Measurements from ENCODE around the gene RPL32. TPM values are rescaled to one million over a fixed set of nuclear protein-coding genes. Genes with fewer than 3 reads are reported as not detected.

The RPL32 gene
- total and polyA plus RNA-seq, 5 donors from 2014 or later: 2,250 to 3,950 (median 2,758) TPM

DNA sequence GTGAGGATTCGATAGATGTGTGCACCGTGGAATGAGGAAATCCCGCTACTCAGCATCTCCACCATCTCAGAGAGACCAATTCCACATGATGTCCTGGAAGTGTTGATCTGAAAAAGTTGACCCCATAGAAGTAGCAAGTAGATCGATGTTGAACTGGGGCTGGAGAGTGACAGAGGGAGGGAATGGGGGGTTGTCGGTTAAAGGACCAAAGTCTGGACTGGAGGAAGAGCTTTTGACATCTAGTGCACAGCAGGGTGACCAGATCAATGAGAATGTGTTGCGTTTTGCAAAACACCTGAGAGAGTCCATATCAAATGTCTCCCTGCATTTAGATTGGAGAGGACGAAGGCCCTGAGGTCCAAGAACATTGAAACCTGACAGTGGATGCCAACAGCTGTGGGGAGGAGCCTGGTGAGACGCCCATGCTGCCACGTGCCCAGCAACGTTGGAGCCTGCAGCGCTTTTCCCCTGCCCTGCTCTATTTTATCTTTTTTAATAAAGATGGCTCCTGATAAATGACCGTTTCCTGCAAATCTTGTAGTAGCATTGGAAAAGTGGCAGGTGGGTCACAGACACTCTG lies 30.1 kb upstream of the RPL32 start:
- DNase-seq: no peak
- H3K9me3 Mint-ChIP-seq: no peaks in the 10 kb centered on the region
- H3K27me3 Mint-ChIP-seq: peaks cover 29% of the 10 kb centered on the region
- no peak overlapping the region for H3K4me3 ChIP-seq (ENCODE audit: low read depth, low read length)
- no peaks in the 10 kb centered on the region for H3K36me3 Mint-ChIP-seq
- H3K9me3 ChIP-seq (ENCODE audit: control insufficient read depth in 2 of 2, low read length in 2 of 2): no peaks in the 10 kb centered on the region
- H3K27ac Mint-ChIP-seq: no peak overlapping the region
- H3K27me3 ChIP-seq (ENCODE audit: control insufficient read depth, insufficient read depth, low read length): no peaks in the 10 kb centered on the region
- H3K4me1 Mint-ChIP-seq: peaks cover 7 to 19% (median 9%) of the 10 kb centered on the region in 4 donors
- no peak overlapping the region for H3K4me3 Mint-ChIP-seq
- no peak for ATAC-seq (ENCODE audit: low read depth in 2 of 2)
- no peaks in the 10 kb centered on the region for H3K36me3 ChIP-seq (ENCODE audit: control insufficient read depth, insufficient read depth, low read length)
- no peak overlapping the region for H3K27ac ChIP-seq (ENCODE audit: insufficient read depth, low read length, poor library complexity, severe bottlenecking)
- peaks cover 13% of the 10 kb centered on the region for H3K4me1 ChIP-seq (ENCODE audit: control insufficient read depth, insufficient read depth, low read length, poor library complexity, severe bottlenecking)

DNA sequence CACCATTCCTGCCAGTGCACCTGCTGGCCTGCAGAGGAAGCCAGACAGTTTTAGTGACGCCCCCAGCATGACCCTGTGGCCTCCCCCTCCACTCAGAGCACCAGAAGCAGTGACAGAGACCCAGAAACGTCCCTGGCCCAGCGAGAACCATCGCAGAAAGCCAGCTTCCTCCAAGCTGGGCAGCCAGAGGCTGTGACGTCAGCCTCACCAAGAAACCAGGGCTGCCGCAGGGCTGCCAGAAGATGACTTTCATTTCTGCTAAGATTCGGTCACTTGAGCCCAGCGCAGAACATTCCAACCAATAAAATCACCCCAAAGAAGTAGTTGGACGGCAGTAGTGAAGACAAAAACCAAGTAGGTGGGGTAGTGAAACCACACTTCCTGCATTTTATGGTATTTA lies 29.6 kb upstream of the RPL32 start:
- peaks cover 29% of the 10 kb centered on the region for H3K27me3 Mint-ChIP-seq
- peak overlapping the region in 1 of 3 donors; percentile 27 for H3K27ac Mint-ChIP-seq
- no peaks in the 10 kb centered on the region for H3K9me3 Mint-ChIP-seq
- Histone ChIP-seq H3K27me3 (ENCODE audit: control insufficient read depth, insufficient read depth, low read length) (no peaks in the 10 kb centered on the region), H3K4me1 (ENCODE audit: control insufficient read depth, insufficient read depth, low read length, poor library complexity, severe bottlenecking) (peaks cover 13% of the 10 kb centered on the region), H3K36me3 (ENCODE audit: control insufficient read depth, insufficient read depth, low read length) (no peaks in the 10 kb centered on the region), H3K27ac (ENCODE audit: insufficient read depth, low read length, poor library complexity, severe bottlenecking) (no peak overlapping the region), H3K4me3 (ENCODE audit: low read depth, low read length) (no peak overlapping the region), H3K9me3 (ENCODE audit: control insufficient read depth in 2 of 2, low read length in 2 of 2) (no peaks in the 10 kb centered on the region)
- peak overlapping the region in 1 of 4 donors; percentile 49 for H3K4me3 Mint-ChIP-seq
- peaks cover 7 to 19% (median 9%) of the 10 kb centered on the region in 4 donors for H3K4me1 Mint-ChIP-seq
- DNase-seq: peak in 1 of 3 donors; percentile 10
- peak in 1 of 2 donors; percentile 14 for ATAC-seq (ENCODE audit: low read depth in 2 of 2)
- H3K36me3 Mint-ChIP-seq: no peaks in the 10 kb centered on the region

GRCh38 chr3:12869035-12869621 lies 27.8 kb upstream of the RPL32 start:
- H3K9me3 ChIP-seq (ENCODE audit: control insufficient read depth in 2 of 2, low read length in 2 of 2): peaks cover 2 to 4% of the 10 kb centered on the region in 2 experiments
- Mint-ChIP-seq H3K36me3 (no peaks in the 10 kb centered on the region), H3K9me3 (peaks cover 0 to 10% (median 0%) of the 10 kb centered on the region in 7 donors), H3K27ac (no peak overlapping the region), H3K27me3 (peaks cover 23% of the 10 kb centered on the region), H3K4me3 (peak overlapping the region in 2 of 4 donors; percentile 51 to 89), H3K4me1 (peaks cover 7 to 15% (median 9%) of the 10 kb centered on the region in 4 donors)
- ATAC-seq (ENCODE audit: low read depth in 2 of 2) (no peak), DNase-seq (no peak)
- H3K36me3 ChIP-seq (ENCODE audit: control insufficient read depth, insufficient read depth, low read length): no peaks in the 10 kb centered on the region
- no peaks in the 10 kb centered on the region for H3K27me3 ChIP-seq (ENCODE audit: control insufficient read depth, insufficient read depth, low read length)
- peaks cover 13% of the 10 kb centered on the region for H3K4me1 ChIP-seq (ENCODE audit: control insufficient read depth, insufficient read depth, low read length, poor library complexity, severe bottlenecking)
- no peak overlapping the region for H3K27ac ChIP-seq (ENCODE audit: insufficient read depth, low read length, poor library complexity, severe bottlenecking)
- H3K4me3 ChIP-seq (ENCODE audit: low read depth, low read length): no peak overlapping the region

GRCh38 chr3:12868039-12869034 lies 27.0 kb upstream of the RPL32 start:
- DNase-seq (peak; percentile 39 to 65 (median 54)), ATAC-seq (ENCODE audit: low read depth in 2 of 2) (peak; percentile 65 to 66)
- Mint-ChIP-seq H3K27ac (peak overlapping the region in 1 of 3 donors; percentile 82), H3K4me1 (peaks cover 7 to 15% (median 9%) of the 10 kb centered on the region in 4 donors), H3K4me3 (peak overlapping the region; percentile 78 to 89 (median 86)), H3K9me3 (peaks cover 0 to 10% (median 0%) of the 10 kb centered on the region in 7 donors), H3K27me3 (peaks cover 16% of the 10 kb centered on the region), H3K36me3 (no peaks in the 10 kb centered on the region)
- Histone ChIP-seq H3K4me1 (ENCODE audit: control insufficient read depth, insufficient read depth, low read length, poor library complexity, severe bottlenecking) (peaks cover 13% of the 10 kb centered on the region), H3K27ac (ENCODE audit: insufficient read depth, low read length, poor library complexity, severe bottlenecking) (no peak overlapping the region), H3K27me3 (ENCODE audit: control insufficient read depth, insufficient read depth, low read length) (no peaks in the 10 kb centered on the region), H3K9me3 (ENCODE audit: control insufficient read depth in 2 of 2, low read length in 2 of 2) (peaks cover 2 to 4% of the 10 kb centered on the region in 2 experiments), H3K36me3 (ENCODE audit: control insufficient read depth, insufficient read depth, low read length) (no peaks in the 10 kb centered on the region), H3K4me3 (ENCODE audit: low read depth, low read length) (peak overlapping the region; percentile 57)

GRCh38 chr3:12866836-12867235 lies 25.5 kb upstream of the RPL32 start:
- DNase-seq (no peak), ATAC-seq (ENCODE audit: low read depth in 2 of 2) (no peak)
- H3K36me3 Mint-ChIP-seq: no peaks in the 10 kb centered on the region
- Histone ChIP-seq H3K36me3 (ENCODE audit: control insufficient read depth, insufficient read depth, low read length) (no peaks in the 10 kb centered on the region), H3K9me3 (ENCODE audit: control insufficient read depth in 2 of 2, low read length in 2 of 2) (peaks cover 2 to 4% of the 10 kb centered on the region in 2 experiments), H3K27me3 (ENCODE audit: control insufficient read depth, insufficient read depth, low read length) (no peaks in the 10 kb centered on the region), H3K27ac (ENCODE audit: insufficient read depth, low read length, poor library complexity, severe bottlenecking) (no peak overlapping the region), H3K4me3 (ENCODE audit: low read depth, low read length) (no peak overlapping the region), H3K4me1 (ENCODE audit: control insufficient read depth, insufficient read depth, low read length, poor library complexity, severe bottlenecking) (peaks cover 13% of the 10 kb centered on the region)
- H3K4me1 Mint-ChIP-seq: peaks cover 7 to 15% (median 9%) of the 10 kb centered on the region in 4 donors
- no peak overlapping the region for H3K4me3 Mint-ChIP-seq
- H3K9me3 Mint-ChIP-seq: peaks cover 0 to 10% (median 0%) of the 10 kb centered on the region in 7 donors
- no peak overlapping the region for H3K27ac Mint-ChIP-seq
- peaks cover 16% of the 10 kb centered on the region for H3K27me3 Mint-ChIP-seq

GRCh38 chr3:12865271-12865670 lies 23.9 kb upstream of the RPL32 start:
- Histone ChIP-seq H3K27me3 (ENCODE audit: control insufficient read depth, insufficient read depth, low read length) (no peaks in the 10 kb centered on the region), H3K36me3 (ENCODE audit: control insufficient read depth, insufficient read depth, low read length) (no peaks in the 10 kb centered on the region), H3K9me3 (ENCODE audit: control insufficient read depth in 2 of 2, low read length in 2 of 2) (peaks cover 2 to 4% of the 10 kb centered on the region in 2 experiments), H3K27ac (ENCODE audit: insufficient read depth, low read length, poor library complexity, severe bottlenecking) (no peak overlapping the region), H3K4me3 (ENCODE audit: low read depth, low read length) (no peak overlapping the region), H3K4me1 (ENCODE audit: control insufficient read depth, insufficient read depth, low read length, poor library complexity, severe bottlenecking) (peaks cover 13% of the 10 kb centered on the region)
- no peak for DNase-seq
- Mint-ChIP-seq H3K27me3 (peaks cover 13% of the 10 kb centered on the region), H3K4me3 (no peak overlapping the region), H3K4me1 (peaks cover 7 to 15% (median 9%) of the 10 kb centered on the region in 4 donors), H3K36me3 (no peaks in the 10 kb centered on the region), H3K9me3 (peaks cover 0 to 10% (median 0%) of the 10 kb centered on the region in 7 donors), H3K27ac (no peak overlapping the region)
- no peak for ATAC-seq (ENCODE audit: low read depth in 2 of 2)

- Mint-ChIP-seq H3K36me3 (no peaks in the 10 kb centered on the region), H3K4me1 (no peaks in the 10 kb centered on the region), H3K9me3 (peaks cover 0 to 10% (median 0%) of the 10 kb centered on the region in 7 donors), H3K27me3 (peaks cover 11% of the 10 kb centered on the region), H3K27ac (no peak overlapping the region), H3K4me3 (no peak overlapping the region)
- ATAC-seq (ENCODE audit: low read depth in 2 of 2): no peak
- Histone ChIP-seq H3K9me3 (ENCODE audit: control insufficient read depth in 2 of 2, low read length in 2 of 2) (peaks cover 2 to 4% of the 10 kb centered on the region in 2 experiments), H3K4me1 (ENCODE audit: control insufficient read depth, insufficient read depth, low read length, poor library complexity, severe bottlenecking) (no peaks in the 10 kb centered on the region), H3K27me3 (ENCODE audit: control insufficient read depth, insufficient read depth, low read length) (no peaks in the 10 kb centered on the region), H3K36me3 (ENCODE audit: control insufficient read depth, insufficient read depth, low read length) (no peaks in the 10 kb centered on the region), H3K4me3 (ENCODE audit: low read depth, low read length) (no peak overlapping the region), H3K27ac (ENCODE audit: insufficient read depth, low read length, poor library complexity, severe bottlenecking) (no peak overlapping the region)
- DNase-seq: no peak
These were observed 21.0 kb upstream of the RPL32 start for GRCh38 chr3:12862387-12862786.

Measured in CD4-positive, CD25-positive, alpha-beta regulatory T cell (primary cell).